Measurements from ENCODE around the gene GPC1. TPM values are rescaled to one million over a fixed set of nuclear protein-coding genes. Genes with fewer than 3 reads are reported as not detected.

Gene GPC1
- total RNA-seq, 1 donor from 2014 or later: 187 TPM

GRCh38 chr2:240449764-240450531 is 14.5 kb downstream of the GPC1 start:
- no peaks in the 10 kb centered on the region for H3K36me3 ChIP-seq
- no peak for TF ChIP-seq CTCF (IDR thresholded peaks at IDR 0.05; ENCODE audit: borderline replicate concordance)
- H3K27me3 ChIP-seq (ENCODE audit: low read depth): peaks cover 56% of the 10 kb centered on the region
- intact Hi-C loops (cut with micrococcal nuclease): no loop called here
- no peak overlapping the region for H3K4me3 ChIP-seq
- no peak for DNase-seq
- H3K27ac ChIP-seq (replicated peaks): peak overlapping the region; percentile 19
- H3K4me1 ChIP-seq: peaks cover 66% of the 10 kb centered on the region
- no peaks in the 10 kb centered on the region for H3K9me3 ChIP-seq (replicated peaks)

- H3K27me3 ChIP-seq (ENCODE audit: low read depth): peaks cover 63% of the 10 kb centered on the region
- H3K36me3 ChIP-seq: no peaks in the 10 kb centered on the region
- TF ChIP-seq CTCF (IDR thresholded peaks at IDR 0.05; ENCODE audit: borderline replicate concordance): no peak
- no peak overlapping the region for H3K4me3 ChIP-seq
- DNase-seq: no peak
- intact Hi-C loops (cut with micrococcal nuclease): no loop called here
- H3K4me1 ChIP-seq: peaks cover 72% of the 10 kb centered on the region
- H3K9me3 ChIP-seq (replicated peaks): no peaks in the 10 kb centered on the region
- peak overlapping the region; percentile 19 for H3K27ac ChIP-seq (replicated peaks)
These were observed 15.2 kb downstream of the GPC1 start for GRCh38 chr2:240450532-240451107.

GRCh38 chr2:240451108-240451611 is 15.7 kb downstream of the GPC1 start:
- no peak overlapping the region for H3K27ac ChIP-seq (replicated peaks)
- H3K4me3 ChIP-seq: peak overlapping the region; percentile 68
- no peaks in the 10 kb centered on the region for H3K36me3 ChIP-seq
- peak; percentile 11 for TF ChIP-seq CTCF (IDR thresholded peaks at IDR 0.05; ENCODE audit: borderline replicate concordance)
- H3K9me3 ChIP-seq (replicated peaks): no peaks in the 10 kb centered on the region
- peak; percentile 18 for DNase-seq
- peaks cover 78% of the 10 kb centered on the region for H3K4me1 ChIP-seq
- H3K27me3 ChIP-seq (ENCODE audit: low read depth): peaks cover 69% of the 10 kb centered on the region
- intact Hi-C loops (cut with micrococcal nuclease): no loop called here

GRCh38 chr2:240451791-240452461 is 16.5 kb downstream of the GPC1 start:
- intact Hi-C loops (cut with micrococcal nuclease): no loop called here
- peak; percentile 12 for DNase-seq
- Histone ChIP-seq H3K36me3 (no peaks in the 10 kb centered on the region), H3K9me3 (replicated peaks) (no peaks in the 10 kb centered on the region), H3K27ac (replicated peaks) (no peak overlapping the region), H3K27me3 (ENCODE audit: low read depth) (peaks cover 76% of the 10 kb centered on the region), H3K4me3 (peak overlapping the region; percentile 68), H3K4me1 (peaks cover 81% of the 10 kb centered on the region)
- no peak for TF ChIP-seq CTCF (IDR thresholded peaks at IDR 0.05; ENCODE audit: borderline replicate concordance)

GRCh38 chr2:240452462-240453256 is 17.2 kb downstream of the GPC1 start:
- H3K4me3 ChIP-seq: peak overlapping the region; percentile 68
- no peak overlapping the region for H3K27ac ChIP-seq (replicated peaks)
- intact Hi-C loops (cut with micrococcal nuclease): no loop called here
- H3K36me3 ChIP-seq: no peaks in the 10 kb centered on the region
- DNase-seq: peak; percentile 74
- no peak for TF ChIP-seq CTCF (IDR thresholded peaks at IDR 0.05; ENCODE audit: borderline replicate concordance)
- H3K27me3 ChIP-seq (ENCODE audit: low read depth): peaks cover 81% of the 10 kb centered on the region
- H3K9me3 ChIP-seq (replicated peaks): no peaks in the 10 kb centered on the region
- H3K4me1 ChIP-seq: peaks cover 81% of the 10 kb centered on the region

Data from left ventricle myocardium inferior (tissue), 1 donor.